GM21723 (cell line): ENCODE measurements around the gene LAMA4.
A peak's percentile ranks its signal among the peaks of the same experiment; 100 is the strongest.

Experiments
- ATAC-seq: cut with Tn5 transposase; IDR thresholded peaks from one replicate; pipeline ENCODE4 v1.9.1; 2021; ENCODE audit warnings: mild to moderate bottlenecking, moderate library complexity; ENCODE audit not compliant: unreplicated experiment

Gene LAMA4

GRCh38 chr6:112253841-112254816, at the start of gene LAMA4:
Gene LAMA4, minus strand, starts transcription at chr6:112254567. Its CDS starts 417 bp downstream, at chr6:112254150.
- ATAC-seq, result no peak

GRCh38 chr6:112302142-112302705, 47.9 kb upstream of the LAMA4 start:
- ATAC-seq, result no peak

GRCh38 chr6:112300896-112301295, 46.5 kb upstream of the LAMA4 start:
- no peak for ATAC-seq

- ATAC-seq, result no peak
Observed at GRCh38 chr6:112298816-112299281, 44.5 kb upstream of the LAMA4 start.

- ATAC-seq, result no peak
Observed at GRCh38 chr6:112298021-112298745, 43.8 kb upstream of the LAMA4 start.

- no peak for ATAC-seq
Observed at GRCh38 chr6:112296694-112297093, 42.3 kb upstream of the LAMA4 start.

- no peak for ATAC-seq
Observed at GRCh38 chr6:112296122-112296521, 41.8 kb upstream of the LAMA4 start.

GRCh38 chr6:112291161-112291762, 36.9 kb upstream of the LAMA4 start:
- no peak for ATAC-seq

- no peak for ATAC-seq
Observed at GRCh38 chr6:112289038-112289566, 34.7 kb upstream of the LAMA4 start.

- ATAC-seq, result no peak
Observed at GRCh38 chr6:112288475-112288874, 34.1 kb upstream of the LAMA4 start.

GRCh38 chr6:112287577-112288225, 33.3 kb upstream of the LAMA4 start:
- no peak for ATAC-seq

GRCh38 chr6:112286500-112287144, 32.3 kb upstream of the LAMA4 start:
- no peak for ATAC-seq

- ATAC-seq, result peak; percentile 76
Observed at GRCh38 chr6:112286010-112286409, 31.6 kb upstream of the LAMA4 start.

- ATAC-seq, result no peak
Observed at GRCh38 chr6:112284603-112285002, 30.2 kb upstream of the LAMA4 start.

- no peak for ATAC-seq
Observed at GRCh38 chr6:112283621-112284020, 29.3 kb upstream of the LAMA4 start.

GRCh38 chr6:112281821-112282615, 27.7 kb upstream of the LAMA4 start:
- ATAC-seq, result no peak

- no peak for ATAC-seq
Observed at GRCh38 chr6:112279031-112279935, 24.9 kb upstream of the LAMA4 start.

- no peak for ATAC-seq
Observed at GRCh38 chr6:112275365-112275764, 21.0 kb upstream of the LAMA4 start.
